ENCODE data around the gene ABCC8.
A peak's percentile ranks its signal among the peaks of the same experiment; 100 is the strongest.

ABCC8 gene

GRCh38 chr11:17476317-17477083 is at the start of gene ABCC8:
Gene ABCC8, minus strand, starts transcription at chr11:17476845. Its CDS starts 69 bp downstream, at chr11:17476776.
- ATAC-seq (replicated peaks) (no peak), DNase-seq (no peak)
- peak within 1 kb of the TSS; percentile 33 to 42 for H3K4me3 Mint-ChIP-seq
- H3K36me3 Mint-ChIP-seq: no peaks in the 10 kb centered on the region
- peaks cover 0 to 5% of the 10 kb centered on the region in 2 donors for H3K4me1 Mint-ChIP-seq
- H3K27ac Mint-ChIP-seq: no peak within 1 kb of the TSS
- no peaks in the 10 kb centered on the region for H3K9me3 Mint-ChIP-seq
- H3K27me3 Mint-ChIP-seq: peaks cover 62 to 81% of the 10 kb centered on the region in 2 donors

GRCh38 chr11:17526326-17526725 is 49.7 kb upstream of the ABCC8 start:
- Mint-ChIP-seq H3K27me3 (peaks cover 11 to 35% of the 10 kb centered on the region in 2 donors), H3K27ac (no peak overlapping the region), H3K36me3 (no peaks in the 10 kb centered on the region), H3K4me1 (no peaks in the 10 kb centered on the region), H3K4me3 (no peak overlapping the region), H3K9me3 (no peaks in the 10 kb centered on the region)
- ATAC-seq (replicated peaks): no peak
- no peak for DNase-seq

- peaks cover 11 to 34% of the 10 kb centered on the region in 2 donors for H3K27me3 Mint-ChIP-seq
- no peaks in the 10 kb centered on the region for H3K36me3 Mint-ChIP-seq
- no peaks in the 10 kb centered on the region for H3K9me3 Mint-ChIP-seq
- ATAC-seq (replicated peaks) (no peak), DNase-seq (no peak)
- H3K27ac Mint-ChIP-seq: no peak overlapping the region
- H3K4me1 Mint-ChIP-seq: no peaks in the 10 kb centered on the region
- H3K4me3 Mint-ChIP-seq: no peak overlapping the region
These were observed 48.9 kb upstream of the ABCC8 start for GRCh38 chr11:17525570-17525969.

- no peak overlapping the region for H3K27ac Mint-ChIP-seq
- ATAC-seq (replicated peaks) (no peak), DNase-seq (no peak)
- H3K27me3 Mint-ChIP-seq: peaks cover 14 to 27% of the 10 kb centered on the region in 2 donors
- no peak overlapping the region for H3K4me3 Mint-ChIP-seq
- no peaks in the 10 kb centered on the region for H3K36me3 Mint-ChIP-seq
- no peaks in the 10 kb centered on the region for H3K4me1 Mint-ChIP-seq
- H3K9me3 Mint-ChIP-seq: no peaks in the 10 kb centered on the region
These were observed 47.6 kb upstream of the ABCC8 start for GRCh38 chr11:17524221-17524620.

GRCh38 chr11:17522655-17523054 is 46.0 kb upstream of the ABCC8 start:
- Mint-ChIP-seq H3K36me3 (no peaks in the 10 kb centered on the region), H3K27ac (no peak overlapping the region), H3K27me3 (peaks cover 12 to 21% of the 10 kb centered on the region in 2 donors), H3K9me3 (no peaks in the 10 kb centered on the region), H3K4me1 (no peaks in the 10 kb centered on the region), H3K4me3 (no peak overlapping the region)
- DNase-seq (no peak), ATAC-seq (replicated peaks) (no peak)

- Mint-ChIP-seq H3K27ac (no peak overlapping the region), H3K36me3 (no peaks in the 10 kb centered on the region), H3K27me3 (peaks cover 12 to 16% of the 10 kb centered on the region in 2 donors), H3K4me1 (no peaks in the 10 kb centered on the region), H3K4me3 (no peak overlapping the region), H3K9me3 (no peaks in the 10 kb centered on the region)
- ATAC-seq (replicated peaks): no peak
- no peak for DNase-seq
These were observed 44.7 kb upstream of the ABCC8 start for GRCh38 chr11:17521106-17521900.

- Mint-ChIP-seq H3K27ac (no peak overlapping the region), H3K36me3 (no peaks in the 10 kb centered on the region), H3K4me3 (no peak overlapping the region), H3K4me1 (no peaks in the 10 kb centered on the region), H3K27me3 (peaks cover 8 to 19% of the 10 kb centered on the region in 2 donors), H3K9me3 (no peaks in the 10 kb centered on the region)
- DNase-seq: no peak
- ATAC-seq (replicated peaks): no peak
These were observed 42.6 kb upstream of the ABCC8 start for GRCh38 chr11:17519061-17519885.

- Mint-ChIP-seq H3K9me3 (no peaks in the 10 kb centered on the region), H3K27ac (no peak overlapping the region), H3K4me1 (peaks cover 0 to 3% of the 10 kb centered on the region in 2 donors), H3K27me3 (peaks cover 12 to 23% of the 10 kb centered on the region in 2 donors), H3K36me3 (no peaks in the 10 kb centered on the region), H3K4me3 (no peak overlapping the region)
- DNase-seq: no peak
- ATAC-seq (replicated peaks): no peak
These were observed 41.7 kb upstream of the ABCC8 start for GRCh38 chr11:17518366-17518765.

- H3K27me3 Mint-ChIP-seq: peaks cover 12 to 31% of the 10 kb centered on the region in 2 donors
- H3K4me3 Mint-ChIP-seq: no peak overlapping the region
- H3K4me1 Mint-ChIP-seq: peaks cover 0 to 3% of the 10 kb centered on the region in 2 donors
- H3K27ac Mint-ChIP-seq: no peak overlapping the region
- H3K9me3 Mint-ChIP-seq: no peaks in the 10 kb centered on the region
- H3K36me3 Mint-ChIP-seq: no peaks in the 10 kb centered on the region
- DNase-seq: no peak
- ATAC-seq (replicated peaks): no peak
These were observed 40.5 kb upstream of the ABCC8 start for GRCh38 chr11:17517186-17517585.

GRCh38 chr11:17516551-17517150 is 40.0 kb upstream of the ABCC8 start:
- no peaks in the 10 kb centered on the region for H3K9me3 Mint-ChIP-seq
- peaks cover 16 to 36% of the 10 kb centered on the region in 2 donors for H3K27me3 Mint-ChIP-seq
- peaks cover 0 to 3% of the 10 kb centered on the region in 2 donors for H3K4me1 Mint-ChIP-seq
- no peak for DNase-seq
- no peak for ATAC-seq (replicated peaks)
- H3K27ac Mint-ChIP-seq: no peak overlapping the region
- no peaks in the 10 kb centered on the region for H3K36me3 Mint-ChIP-seq
- H3K4me3 Mint-ChIP-seq: no peak overlapping the region

GRCh38 chr11:17515443-17516176 is 39.0 kb upstream of the ABCC8 start:
- no peak overlapping the region for H3K4me3 Mint-ChIP-seq
- H3K9me3 Mint-ChIP-seq: no peaks in the 10 kb centered on the region
- DNase-seq (no peak), ATAC-seq (replicated peaks) (no peak)
- H3K27me3 Mint-ChIP-seq: peaks cover 17 to 41% of the 10 kb centered on the region in 2 donors
- H3K27ac Mint-ChIP-seq: no peak overlapping the region
- H3K4me1 Mint-ChIP-seq: peaks cover 0 to 3% of the 10 kb centered on the region in 2 donors
- no peaks in the 10 kb centered on the region for H3K36me3 Mint-ChIP-seq

- DNase-seq (no peak), ATAC-seq (replicated peaks) (no peak)
- H3K27me3 Mint-ChIP-seq: peaks cover 18 to 43% of the 10 kb centered on the region in 2 donors
- H3K4me1 Mint-ChIP-seq: peaks cover 0 to 3% of the 10 kb centered on the region in 2 donors
- no peak overlapping the region for H3K27ac Mint-ChIP-seq
- no peaks in the 10 kb centered on the region for H3K9me3 Mint-ChIP-seq
- no peaks in the 10 kb centered on the region for H3K36me3 Mint-ChIP-seq
- H3K4me3 Mint-ChIP-seq: no peak overlapping the region
These were observed 37.8 kb upstream of the ABCC8 start for GRCh38 chr11:17514476-17514875.

GRCh38 chr11:17513853-17514252 is 37.2 kb upstream of the ABCC8 start:
- H3K4me1 Mint-ChIP-seq: peaks cover 0 to 3% of the 10 kb centered on the region in 2 donors
- no peaks in the 10 kb centered on the region for H3K36me3 Mint-ChIP-seq
- peaks cover 22 to 49% of the 10 kb centered on the region in 2 donors for H3K27me3 Mint-ChIP-seq
- no peak overlapping the region for H3K27ac Mint-ChIP-seq
- H3K9me3 Mint-ChIP-seq: no peaks in the 10 kb centered on the region
- DNase-seq (no peak), ATAC-seq (replicated peaks) (peak; percentile 57 to 61)
- H3K4me3 Mint-ChIP-seq: no peak overlapping the region
